H1 (cell line): Measurements from ENCODE around the gene STAP2.

Experiments
- ATF2 ChIP-seq: IDR thresholded peaks from 2 replicates; pipeline ENCODE4 v1.6.1; 2012; ENCODE audit warnings: low read length, inconsistent platforms
- CBX8 ChIP-seq: fragments of 300-800, 300-1000 bp; sonication (generic); IDR thresholded peaks from 2 replicates; pipeline ENCODE4 v1.7.1; 2016; ENCODE audit warnings: low read depth, low read length, borderline replicate concordance
- CTCF ChIP-seq, 3 experiments: IDR thresholded peaks; 1 replicate in 2 of 3; 2 replicates in 1 of 3; pipeline versions ENCODE4 v1.5.1 to v1.6.1; 2011; ENCODE audit warnings: low read length in 3 of 3, mild to moderate bottlenecking in 3 of 3, inconsistent platforms in 2 of 3, low read depth in 1 of 3, moderate library complexity in 1 of 3; ENCODE audit not compliant: insufficient read depth in 1 of 3; ENCODE audit errors: control extremely low read depth in 1 of 3
- MAX ChIP-seq: IDR thresholded peaks from 2 replicates; pipeline ENCODE4 v1.6.1; 2012; ENCODE audit warnings: inconsistent platforms
- SAP30 ChIP-seq: fragments of 300-600 bp; sonication (generic); IDR thresholded peaks from 2 replicates; pipeline ENCODE4 v1.7.1; 2012; ENCODE audit warnings: low read length, moderate library complexity, mild to moderate bottlenecking, inconsistent platforms; ENCODE audit not compliant: insufficient read depth, insufficient replicate concordance
- SP2 ChIP-seq: IDR thresholded peaks from 2 replicates; pipeline ENCODE4 v1.6.1; 2012; ENCODE audit warnings: mild to moderate bottlenecking, low read length, inconsistent platforms

- TF ChIP-seq CTCF (IDR thresholded peaks at IDR 0.05; ENCODE audit: control extremely low read depth in 1 of 3, insufficient read depth in 1 of 3, low read depth in 1 of 3, low read length in 3 of 3) (no peak), SAP30 (no peak), MAX (no peak), CBX8 (no peak), ATF2 (no peak), SP2 (no peak)
Observed at GRCh38 chr19:4369109-4369887, 30.7 kb upstream of the STAP2 start.
